GM18909 (cell line): ENCODE measurements around the gene CERS6.
"Not testable (repeated sequence)": the region's sequence is repeated elsewhere in the genome, so short reads cannot be mapped to it uniquely, and the experiment has no call there.

ENCODE experiments used
- ATAC-seq: cut with Tn5 transposase; IDR thresholded peaks from one replicate; pipeline ENCODE4 v1.9.1; 2021; ENCODE audit warnings: mild to moderate bottlenecking; ENCODE audit not compliant: unreplicated experiment, poor library complexity

Gene CERS6

GRCh38 chr2:168466190-168466737 lies 10.2 kb downstream of the CERS6 start:
- no peak for ATAC-seq

GRCh38 chr2:168466834-168467565 lies 10.9 kb downstream of the CERS6 start:
- ATAC-seq = no peak

- no peak for ATAC-seq
These were observed 11.7 kb downstream of the CERS6 start for GRCh38 chr2:168467729-168468128.

- no peak for ATAC-seq
These were observed 12.3 kb downstream of the CERS6 start for GRCh38 chr2:168468354-168468753.

- ATAC-seq = peak; percentile 71
These were observed 13.4 kb downstream of the CERS6 start for GRCh38 chr2:168469281-168469988.

- ATAC-seq = peak; percentile 35
These were observed 14.5 kb downstream of the CERS6 start for GRCh38 chr2:168470320-168471162.

- no peak for ATAC-seq
These were observed 15.0 kb downstream of the CERS6 start for GRCh38 chr2:168471163-168471475.

GRCh38 chr2:168475636-168476035 lies 19.6 kb downstream of the CERS6 start:
- ATAC-seq = no peak

- ATAC-seq = no peak
These were observed 22.1 kb downstream of the CERS6 start for GRCh38 chr2:168478206-168478605.

GRCh38 chr2:168480356-168480755 lies 24.3 kb downstream of the CERS6 start:
- ATAC-seq = no peak

- ATAC-seq = no peak
These were observed 24.9 kb downstream of the CERS6 start for GRCh38 chr2:168480825-168481585.

GRCh38 chr2:168482269-168482668 lies 26.2 kb downstream of the CERS6 start:
- ATAC-seq = no peak

GRCh38 chr2:168482952-168483831 lies 27.1 kb downstream of the CERS6 start:
- ATAC-seq = no peak

- ATAC-seq = no peak
These were observed 30.4 kb downstream of the CERS6 start for GRCh38 chr2:168486477-168486876.

- peak; percentile 95 for ATAC-seq
These were observed 34.2 kb downstream of the CERS6 start for GRCh38 chr2:168490015-168490874.

- no peak for ATAC-seq
These were observed 35.0 kb downstream of the CERS6 start for GRCh38 chr2:168490946-168491605.

GRCh38 chr2:168491728-168492127 lies 35.7 kb downstream of the CERS6 start:
- not testable (repeated sequence) for ATAC-seq

GRCh38 chr2:168493219-168493618 lies 37.1 kb downstream of the CERS6 start:
- not testable (repeated sequence) for ATAC-seq
